ENCODE results near the gene ZNF599. TPM values are rescaled to one million over a fixed set of nuclear protein-coding genes. Genes with fewer than 3 reads are reported as not detected.

The ZNF599 gene
- total RNA-seq, 1 experiment from 2014 or later: 2.2 TPM

DNA sequence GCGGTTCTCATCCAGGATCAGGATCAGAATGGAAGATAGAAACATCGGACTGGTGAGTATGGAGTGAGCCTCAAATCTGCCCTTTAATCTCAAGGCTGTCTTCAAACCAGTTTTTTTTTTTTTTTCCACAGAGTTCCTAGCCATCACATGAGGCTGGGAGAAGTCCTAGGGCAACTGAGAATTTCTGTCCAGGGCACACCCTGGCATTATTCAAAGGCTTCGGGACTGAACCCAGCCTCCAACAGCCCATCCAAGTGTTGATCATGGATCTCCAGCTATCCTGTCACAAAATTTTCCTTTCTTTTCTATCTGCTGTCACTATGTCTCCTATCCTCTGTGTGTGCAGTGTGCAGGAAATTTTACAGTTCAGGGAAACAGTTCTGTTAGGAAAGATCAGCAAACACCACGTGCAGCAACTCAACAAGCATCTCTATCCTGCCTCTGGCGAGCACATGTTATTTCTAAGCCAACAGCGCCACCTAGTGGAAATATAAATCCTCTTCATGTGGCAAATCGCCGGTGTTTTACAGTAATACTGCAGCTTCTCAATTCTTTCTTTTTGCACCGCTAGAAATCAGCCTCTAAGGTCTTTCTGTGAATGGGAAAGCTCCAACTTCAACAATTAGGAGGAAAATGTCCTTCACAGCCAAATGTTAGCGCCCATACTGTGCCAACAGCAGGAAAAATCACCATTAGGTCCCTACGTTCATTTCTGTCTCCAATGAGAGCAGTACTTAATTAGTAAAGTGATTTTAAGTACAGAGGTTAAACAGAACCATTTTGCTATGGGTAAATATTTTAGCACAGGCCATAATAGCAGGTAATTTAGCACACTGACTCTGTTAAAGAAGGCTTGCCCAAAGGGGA is 60.4 kb downstream of the ZNF599 start:
- RAD21 ChIA-PET (ENCODE audit: low non-redundant PET in 1 of 2, low total read pairs in 2 of 2, uncharacterized antibody in 2 of 2, unreplicated experiment in 2 of 2): interaction anchor here in 1 of 2 experiments (1.2 kb wide), 1 partner anchor 73 kb away, joined by 3 read pairs; no protein-coding TSS in a partner anchor
- intact Hi-C loops (cut with micrococcal nuclease): loop anchor here (1.0 to 10.0 kb wide), 5 partner anchors 73 to 935 kb away; no protein-coding TSS in a partner anchor
- no peak overlapping the region for H3K27ac ChIP-seq (ENCODE audit: low read depth, low read length)
- no TSS peak for BruUV-seq (replicated peaks)
- H3K27me3 ChIP-seq (ENCODE audit: insufficient read depth, low read length): no peaks in the 10 kb centered on the region
- H3K36me3 ChIP-seq (ENCODE audit: control insufficient read depth in 1 of 2, insufficient read depth in 2 of 2, low read length in 2 of 2): no peaks in the 10 kb centered on the region
- no peaks in the 10 kb centered on the region for H3K79me2 ChIP-seq (ENCODE audit: insufficient read depth, low read length)
- H4K20me1 ChIP-seq (ENCODE audit: insufficient read depth): no peaks in the 10 kb centered on the region
- H3K9me2 ChIP-seq (ENCODE audit: insufficient read depth): no peaks in the 10 kb centered on the region
- H3K4me3 ChIP-seq (replicated peaks in 1 of 2; ENCODE audit: low read depth in 1 of 2, low read length in 2 of 2): no peak overlapping the region
- POLR2A ChIA-PET: interaction anchor here (1.4 kb wide), 1 partner anchor 35 kb away, joined by 3 read pairs; the partner anchor contains the start of gene ZNF302
- no peak overlapping the region for H3K9ac ChIP-seq (ENCODE audit: low read length)
- CTCF ChIA-PET: interaction anchor here (0.7 to 2.7 kb wide), 10 partner anchors 9 to 1282 kb away, joined by 3 to 27 read pairs (median 4); partner anchors contain the start of genes SCGB2B2, ZNF181 and ZNF302
- H3K4me2 ChIP-seq (ENCODE audit: low read length): peak overlapping the region; percentile 33; the same call in 1 of the 2 replicates
- H2AFZ ChIP-seq (ENCODE audit: low read depth, low read length, poor library complexity, severe bottlenecking): peak overlapping the region; percentile 80
- ATAC-seq (peak; percentile 94), DNase-seq (ENCODE audit: low read depth, low spot score) (peak; percentile 71)
- H3K4me1 ChIP-seq (ENCODE audit: control insufficient read depth in 1 of 2, insufficient read depth in 2 of 2, low read length in 2 of 2): no peaks in the 10 kb centered on the region
- peaks cover 0 to 4% of the 10 kb centered on the region in 2 experiments; a peak in 1 of 4 replicates for H3K9me3 ChIP-seq (ENCODE audit: control insufficient read depth in 1 of 2, insufficient read depth in 1 of 2, low read depth in 1 of 2, low read length in 2 of 2)
- TF ChIP-seq SIN3A (IDR thresholded peaks at IDR 0.05; ENCODE audit: low read depth) (no peak), YY1 (IDR thresholded peaks at IDR 0.05; ENCODE audit: extremely low read depth, insufficient replicate concordance, low read depth, low read length) (no peak), CEBPB (IDR thresholded peaks at IDR 0.05; ENCODE audit: low read depth) (no peak), EZH2phosphoT487 (IDR thresholded peaks at IDR 0.05; ENCODE audit: borderline replicate concordance) (no peak), POLR2AphosphoS5 (IDR thresholded peaks at IDR 0.05; ENCODE audit: low read depth, low read length) (no peak), CBX3 (IDR thresholded peaks at IDR 0.05; ENCODE audit: low read depth) (no peak), TCF7L2 (IDR thresholded peaks at IDR 0.05; ENCODE audit: borderline replicate concordance, extremely low read depth, insufficient read depth, insufficient read length) (no peak), ELF1 (IDR thresholded peaks at IDR 0.05; ENCODE audit: borderline replicate concordance, low read depth) (no peak), ZBTB33 (IDR thresholded peaks at IDR 0.05; ENCODE audit: extremely low read depth, insufficient replicate concordance, low read length) (no peak), FOSL1 (IDR thresholded peaks at IDR 0.05; ENCODE audit: low read depth) (no peak), EZH2 (IDR thresholded peaks at IDR 0.05) (no peak), RAD21 (IDR thresholded peaks at IDR 0.05; ENCODE audit: low read depth) (peak; percentile 89), POLR2A (IDR thresholded peaks at IDR 0.05; ENCODE audit: borderline replicate concordance, extremely low read depth, insufficient read depth, insufficient read length) (no peak), REST (IDR thresholded peaks at IDR 0.05; ENCODE audit: low read depth) (no peak), ZFX (IDR thresholded peaks at IDR 0.05) (no peak)
- TF ChIP-seq, protein P1, sequence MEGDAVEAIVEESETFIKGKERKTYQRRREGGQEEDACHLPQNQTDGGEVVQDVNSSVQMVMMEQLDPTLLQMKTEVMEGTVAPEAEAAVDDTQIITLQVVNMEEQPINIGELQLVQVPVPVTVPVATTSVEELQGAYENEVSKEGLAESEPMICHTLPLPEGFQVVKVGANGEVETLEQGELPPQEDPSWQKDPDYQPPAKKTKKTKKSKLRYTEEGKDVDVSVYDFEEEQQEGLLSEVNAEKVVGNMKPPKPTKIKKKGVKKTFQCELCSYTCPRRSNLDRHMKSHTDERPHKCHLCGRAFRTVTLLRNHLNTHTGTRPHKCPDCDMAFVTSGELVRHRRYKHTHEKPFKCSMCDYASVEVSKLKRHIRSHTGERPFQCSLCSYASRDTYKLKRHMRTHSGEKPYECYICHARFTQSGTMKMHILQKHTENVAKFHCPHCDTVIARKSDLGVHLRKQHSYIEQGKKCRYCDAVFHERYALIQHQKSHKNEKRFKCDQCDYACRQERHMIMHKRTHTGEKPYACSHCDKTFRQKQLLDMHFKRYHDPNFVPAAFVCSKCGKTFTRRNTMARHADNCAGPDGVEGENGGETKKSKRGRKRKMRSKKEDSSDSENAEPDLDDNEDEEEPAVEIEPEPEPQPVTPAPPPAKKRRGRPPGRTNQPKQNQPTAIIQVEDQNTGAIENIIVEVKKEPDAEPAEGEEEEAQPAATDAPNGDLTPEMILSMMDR (IDR thresholded peaks at IDR 0.05 in 2 of 3, conservative IDR thresholded peaks at IDR 0.05 in 1 of 3; ENCODE audit: borderline replicate concordance in 1 of 3, insufficient read depth in 1 of 3, low read depth in 2 of 3, low read length in 2 of 3): peak; percentile 50 to 83 (median 79)
- TF ChIP-seq, protein P2, sequence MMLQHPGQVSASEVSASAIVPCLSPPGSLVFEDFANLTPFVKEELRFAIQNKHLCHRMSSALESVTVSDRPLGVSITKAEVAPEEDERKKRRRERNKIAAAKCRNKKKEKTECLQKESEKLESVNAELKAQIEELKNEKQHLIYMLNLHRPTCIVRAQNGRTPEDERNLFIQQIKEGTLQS (IDR thresholded peaks at IDR 0.05): no peak
